GM13976 (cell line): ENCODE data around the gene TNRC6C.
"Not testable (repeated sequence)": the region's sequence is repeated elsewhere in the genome, so short reads cannot be mapped to it uniquely, and the experiment has no call there.

Experiments used
- DNase-seq: peaks from one replicate; pipeline ENCODE4 v3.0.0; 2012; ENCODE audit warnings: low spot score
- in situ Hi-C: fragments of 300-500 bp; cut with MboI; formaldehyde crosslinking; loops from one replicate; pipeline ENCODE4 v1.12.0; 2022; ENCODE audit warnings: low sequenced_read_pairs, mixed read lengths, inconsistent platforms; ENCODE audit not compliant: unreplicated experiment
- TF ChIP-seq, protein P1 (sequence below): IDR thresholded peaks from 2 replicates; pipeline ENCODE4 v1.5.1; 2012; ENCODE audit warnings: borderline replicate concordance, mild to moderate bottlenecking; ENCODE audit not compliant: insufficient read depth; ENCODE audit errors: extremely low read depth, missing control alignments, control extremely low read depth

The TNRC6C gene

DNA sequence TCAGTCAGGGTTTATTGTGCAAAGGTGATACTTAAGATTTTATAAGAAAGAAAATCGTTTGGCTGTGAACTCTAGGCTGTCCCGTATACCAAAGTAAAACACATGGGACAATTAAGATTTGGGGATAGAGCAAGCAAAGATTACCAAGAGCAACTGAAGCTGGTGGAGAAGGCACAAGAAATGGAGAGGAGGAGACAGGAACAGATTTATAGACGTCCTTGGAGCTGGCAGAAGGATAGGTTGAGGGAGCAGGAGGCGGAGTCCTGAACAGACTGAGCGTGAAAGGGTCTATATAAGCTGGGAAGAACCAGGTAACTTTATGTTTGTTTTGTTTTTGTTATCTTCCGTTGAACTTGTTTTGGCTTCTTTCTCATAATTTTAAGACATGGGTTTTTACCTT is 3.8 kb downstream of the TNRC6C start:
- no peak for DNase-seq
- TF ChIP-seq, protein P1, sequence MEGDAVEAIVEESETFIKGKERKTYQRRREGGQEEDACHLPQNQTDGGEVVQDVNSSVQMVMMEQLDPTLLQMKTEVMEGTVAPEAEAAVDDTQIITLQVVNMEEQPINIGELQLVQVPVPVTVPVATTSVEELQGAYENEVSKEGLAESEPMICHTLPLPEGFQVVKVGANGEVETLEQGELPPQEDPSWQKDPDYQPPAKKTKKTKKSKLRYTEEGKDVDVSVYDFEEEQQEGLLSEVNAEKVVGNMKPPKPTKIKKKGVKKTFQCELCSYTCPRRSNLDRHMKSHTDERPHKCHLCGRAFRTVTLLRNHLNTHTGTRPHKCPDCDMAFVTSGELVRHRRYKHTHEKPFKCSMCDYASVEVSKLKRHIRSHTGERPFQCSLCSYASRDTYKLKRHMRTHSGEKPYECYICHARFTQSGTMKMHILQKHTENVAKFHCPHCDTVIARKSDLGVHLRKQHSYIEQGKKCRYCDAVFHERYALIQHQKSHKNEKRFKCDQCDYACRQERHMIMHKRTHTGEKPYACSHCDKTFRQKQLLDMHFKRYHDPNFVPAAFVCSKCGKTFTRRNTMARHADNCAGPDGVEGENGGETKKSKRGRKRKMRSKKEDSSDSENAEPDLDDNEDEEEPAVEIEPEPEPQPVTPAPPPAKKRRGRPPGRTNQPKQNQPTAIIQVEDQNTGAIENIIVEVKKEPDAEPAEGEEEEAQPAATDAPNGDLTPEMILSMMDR: no peak
- in situ Hi-C loops: no loop called here

DNA sequence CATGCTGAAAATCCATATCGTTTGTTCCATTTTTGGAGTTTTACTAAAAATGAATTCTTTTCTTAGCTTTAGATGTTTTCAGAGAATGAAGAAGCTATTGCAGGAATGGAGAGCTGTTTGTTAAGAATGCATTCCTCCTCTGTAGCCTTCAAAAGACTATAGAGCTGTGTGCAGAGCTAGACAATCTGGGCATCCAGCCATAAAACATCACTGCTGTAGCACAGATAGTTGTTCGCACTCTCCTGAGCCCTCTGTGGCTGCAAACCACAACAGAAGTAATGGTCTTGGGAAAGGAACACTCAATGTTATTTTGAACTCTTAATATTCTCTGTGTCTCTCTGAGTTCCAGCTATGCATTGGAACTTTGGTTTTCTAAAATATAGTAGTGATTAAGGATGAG is 4.9 kb downstream of the TNRC6C start:
- in situ Hi-C loops: no loop called here
- no peak for DNase-seq
- TF ChIP-seq, protein P1: no peak

DNA sequence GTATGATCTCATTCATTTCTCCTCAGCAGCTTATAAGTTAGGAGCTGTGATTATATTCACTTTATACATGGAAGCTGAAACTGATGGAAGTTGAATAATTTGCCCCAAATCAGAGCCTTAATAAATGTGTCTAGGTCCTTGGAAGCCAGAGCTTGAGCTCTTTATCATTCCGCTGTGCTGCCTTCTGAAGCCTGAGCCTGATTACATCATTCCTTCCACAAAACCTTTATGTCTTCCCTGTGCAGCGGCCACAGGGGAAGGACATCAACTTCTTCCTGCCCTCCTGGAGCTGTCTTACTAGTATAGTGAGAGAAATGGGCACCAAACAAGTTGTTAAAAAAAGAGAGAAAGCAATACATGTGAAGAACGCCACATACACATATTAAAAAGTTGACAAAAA is 6.8 kb downstream of the TNRC6C start:
- TF ChIP-seq, protein P1: no peak
- no peak for DNase-seq
- in situ Hi-C loops: no loop called here

DNA sequence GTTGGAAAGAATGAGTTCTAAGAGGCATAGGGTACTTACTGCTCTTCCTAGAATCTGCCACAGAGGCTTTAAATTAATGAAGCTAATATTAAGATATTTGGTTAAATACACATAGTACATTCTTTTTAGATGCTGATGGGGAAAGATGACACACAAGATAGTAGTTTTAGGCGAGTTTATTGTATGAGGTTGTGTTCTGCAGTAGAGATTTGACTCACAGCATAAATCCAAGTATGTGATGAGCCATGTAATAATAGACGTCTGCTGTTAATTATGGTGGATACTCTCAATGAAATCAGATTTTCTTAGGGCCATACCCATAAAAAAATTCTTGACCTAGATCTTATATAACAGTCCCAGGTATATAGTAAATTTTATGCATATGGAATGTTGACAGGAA is 8.0 kb downstream of the TNRC6C start:
- DNase-seq: no peak
- in situ Hi-C loops: no loop called here
- TF ChIP-seq, protein P1: no peak

DNA sequence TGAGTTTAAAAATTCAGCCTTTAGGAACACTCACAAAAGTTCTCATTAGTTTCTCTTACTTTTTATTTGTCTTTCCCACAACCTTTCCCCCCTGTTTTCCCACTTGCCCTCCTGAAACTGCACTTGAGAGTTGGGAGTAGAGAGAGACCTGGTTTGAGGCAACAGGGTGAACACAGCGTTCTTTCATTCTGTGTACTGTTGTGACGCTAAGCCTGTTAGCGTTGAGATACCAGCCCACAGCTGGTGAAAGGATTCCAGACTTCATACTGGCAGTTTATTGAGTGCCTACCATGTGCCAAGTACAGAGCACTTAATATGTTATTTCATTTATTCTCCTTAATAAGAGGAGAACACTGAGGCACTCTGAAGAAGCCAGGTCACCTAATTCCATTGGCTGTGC is 10.3 kb downstream of the TNRC6C start:
- TF ChIP-seq, protein P1: no peak
- in situ Hi-C loops: no loop called here

DNA sequence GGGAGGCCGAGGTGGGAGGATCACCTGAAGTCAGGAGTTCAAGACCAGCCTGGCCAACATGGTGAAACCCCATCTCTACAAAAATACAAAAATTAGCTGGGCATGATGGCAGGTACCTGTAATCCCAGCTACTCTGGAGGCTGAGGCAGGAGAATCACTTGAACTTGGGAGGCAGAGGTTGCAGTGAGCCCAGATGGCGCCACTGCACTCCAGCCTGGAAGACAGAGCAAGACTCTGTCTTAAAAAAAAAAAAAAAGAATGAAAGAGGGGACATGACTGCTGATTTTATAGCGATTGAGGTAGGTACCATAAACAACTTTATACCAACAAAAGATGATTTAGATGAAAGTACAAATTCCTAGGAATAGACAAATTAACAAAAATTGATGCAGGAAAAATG is 13.8 kb downstream of the TNRC6C start:
- in situ Hi-C loops, DNase-seq: not testable (repeated sequence)

More for the DNA sequence above, 10.3 kb downstream of the TNRC6C start:
- no peak for DNase-seq

DNA sequence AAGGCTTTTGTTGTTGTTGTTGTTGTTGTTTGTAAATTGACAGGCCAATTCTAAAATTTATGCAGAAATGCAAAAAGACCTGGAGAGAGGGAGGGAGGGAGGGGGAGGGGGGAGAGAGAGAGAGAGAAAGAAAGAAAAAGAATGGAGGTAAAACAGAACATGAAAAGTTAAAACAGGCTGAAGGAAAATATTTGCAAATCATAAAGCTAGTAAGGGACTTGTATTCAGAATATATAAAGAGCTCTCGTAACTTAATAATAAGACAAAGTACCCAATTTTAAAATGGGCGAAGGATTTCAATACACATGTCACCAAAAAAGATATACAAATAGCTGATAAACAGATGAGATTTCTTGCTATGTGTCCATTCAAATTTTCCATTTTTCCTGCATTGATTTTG is 15.4 kb downstream of the TNRC6C start:
- no peak for DNase-seq
- in situ Hi-C loops: no loop called here
- TF ChIP-seq, protein P1: no peak
